H1 (cell line): Measurements from ENCODE around the gene BRS3. TPM values are rescaled to one million over a fixed set of nuclear protein-coding genes. Genes with fewer than 3 reads are reported as not detected.

ENCODE experiments used
- CTCF ChIA-PET: fragments of 300-600 bp; sonication (Branson Sonifier 250); formaldehyde crosslinking; loops from one replicate; lab custom pipeline; 2021; ENCODE audit not compliant: partially characterized antibody; lab: Charles Lee
- POLR2A ChIA-PET: fragments of 300-600 bp; sonication (Branson Sonifier 250); formaldehyde crosslinking; loops from one replicate; lab custom pipeline; 2021; ENCODE audit warnings: inconsistent platforms; ENCODE audit not compliant: partially characterized antibody; lab: Charles Lee
- DNase-seq, 2 experiments: peaks; one replicate each; pipeline versions ENCODE4 v3.0.0 to v3.0.0-alpha.2; 2010 to 2022; ENCODE audit warnings: low spot score in 2 of 2, low read depth in 1 of 2, mixed read lengths in 1 of 2
- FAIRE-seq: peaks from 2 replicates; lab custom pipeline; 2011; peaks lifted over from hg19 to GRCh38; lab: Jason Lieb, UNC
- H2AFZ ChIP-seq: 2 replicates; pipeline ENCODE4 v1.8.1; 2012; ENCODE audit warnings: low read length, inconsistent platforms
- H2AK5ac ChIP-seq: 2 replicates; pipeline ENCODE4 v1.6.1; 2013; ENCODE audit warnings: low read depth, low read length
- H2BK120ac ChIP-seq: replicated peaks from 2 replicates; pipeline ENCODE3; 2013; ENCODE audit warnings: low read depth, low read length, inconsistent platforms
- H2BK12ac ChIP-seq: 2 replicates; pipeline ENCODE4 v1.6.1; 2013; ENCODE audit warnings: low read depth, low read length
- H2BK15ac ChIP-seq: 2 replicates; pipeline ENCODE4 v1.6.1; 2013; ENCODE audit warnings: low read length
- H2BK20ac ChIP-seq: 2 replicates; pipeline ENCODE4 v1.6.1; 2013; ENCODE audit warnings: low read length
- H2BK5ac ChIP-seq: 2 replicates; pipeline ENCODE4 v1.6.1; 2013; ENCODE audit warnings: low read depth, low read length
- H3K14ac ChIP-seq: 2 replicates; pipeline ENCODE4 v1.6.1; 2013; ENCODE audit warnings: inconsistent platforms; ENCODE audit not compliant: insufficient read length
- H3K18ac ChIP-seq: 2 replicates; pipeline ENCODE4 v1.6.1; 2013; ENCODE audit warnings: low read length; ENCODE audit errors: extremely low read depth
- H3K23ac ChIP-seq: 2 replicates; pipeline ENCODE4 v1.6.1; 2013; ENCODE audit warnings: inconsistent platforms; ENCODE audit not compliant: insufficient read length
- H3K23me2 ChIP-seq: 2 replicates; pipeline ENCODE4 v1.6.1; 2013; ENCODE audit warnings: low read depth, low read length
- H3K27ac ChIP-seq: 2 replicates; pipeline ENCODE4 v1.6.1; 2011; ENCODE audit warnings: low read depth, low read length, inconsistent platforms
- H3K27me3 ChIP-seq, 4 experiments: replicated peaks in 1 of 4; 1 replicate in 1 of 4; 2 replicates in 3 of 4; pipeline versions ENCODE4 v1.6.1 to v1.8.1; 2011 to 2013; ENCODE audit warnings: low read length in 3 of 4, mild to moderate bottlenecking in 3 of 4, inconsistent platforms in 2 of 4, mixed read lengths in 2 of 4, moderate library complexity in 1 of 4; ENCODE audit not compliant: control insufficient read depth in 3 of 4, insufficient read depth in 3 of 4; ENCODE audit errors: extremely low read depth in 1 of 4
- H3K36me3 ChIP-seq, 4 experiments: 2 replicates each; pipeline versions ENCODE4 v1.6.1 to v1.8.1; 2011 to 2013; ENCODE audit warnings: mild to moderate bottlenecking in 4 of 4, low read length in 3 of 4, moderate library complexity in 2 of 4, control low read depth in 1 of 4, inconsistent platforms in 1 of 4; ENCODE audit not compliant: insufficient read depth in 4 of 4, control insufficient read depth in 2 of 4
- H3K4ac ChIP-seq: replicated peaks from 2 replicates; pipeline ENCODE3; 2013; ENCODE audit warnings: low read length, low read depth, mixed read lengths, inconsistent platforms; ENCODE audit not compliant: insufficient read length
- H3K4me1 ChIP-seq, 4 experiments: replicated peaks in 1 of 4; 1 replicate in 1 of 4; 2 replicates in 3 of 4; pipeline versions ENCODE4 v1.6.1 to v1.8.1; 2011 to 2013; ENCODE audit warnings: low read length in 3 of 4, inconsistent platforms in 2 of 4, mixed read lengths in 1 of 4; ENCODE audit not compliant: insufficient read depth in 4 of 4, control insufficient read depth in 3 of 4
- H3K4me2 ChIP-seq, 2 experiments: 2 replicates each; pipeline versions ENCODE4 v1.6.1 to v1.8.1; 2011 to 2013; ENCODE audit warnings: low read depth in 2 of 2, low read length in 2 of 2, control low read depth in 1 of 2, inconsistent platforms in 1 of 2, mild to moderate bottlenecking in 1 of 2; ENCODE audit not compliant: insufficient read depth in 1 of 2
- H3K4me3 ChIP-seq, 4 experiments: fragments of 200-600, 300-600 bp in 1 of 4; sonication (generic), shearing (Covaris generic), sonication (Bioruptor Twin) in 1 of 4; 2 replicates each; pipeline versions ENCODE4 v1.5.1 to v1.8.1; 2011 to 2016; ENCODE audit warnings: low read length in 4 of 4, low read depth in 3 of 4, control low read depth in 2 of 4, inconsistent platforms in 2 of 4, mild to moderate bottlenecking in 2 of 4, mixed read lengths in 1 of 4, moderate library complexity in 1 of 4; ENCODE audit not compliant: insufficient read depth in 2 of 4; ENCODE audit errors: extremely low read depth in 1 of 4
- H3K56ac ChIP-seq: replicated peaks from 2 replicates; pipeline ENCODE3; 2013; ENCODE audit warnings: low read depth, mild to moderate bottlenecking, mixed read lengths, low read length, inconsistent platforms; ENCODE audit not compliant: insufficient read length
- H3K79me1 ChIP-seq: 2 replicates; pipeline ENCODE4 v1.6.1; 2013; ENCODE audit warnings: low read depth, low read length, control low read depth
- H3K79me2 ChIP-seq, 2 experiments: 2 replicates each; pipeline versions ENCODE4 v1.6.1 to v1.8.1; 2012 to 2013; ENCODE audit warnings: low read length in 2 of 2, mild to moderate bottlenecking in 2 of 2, inconsistent platforms in 1 of 2; ENCODE audit not compliant: insufficient read depth in 2 of 2, control insufficient read depth in 1 of 2
- H3K9ac ChIP-seq, 4 experiments: replicated peaks in 1 of 4; 1 replicate in 1 of 4; 2 replicates in 3 of 4; pipeline versions ENCODE4 v1.6.1 to v1.8.1; 2011 to 2013; ENCODE audit warnings: low read depth in 3 of 4, low read length in 3 of 4, control low read depth in 2 of 4, mild to moderate bottlenecking in 2 of 4, moderate library complexity in 2 of 4, inconsistent platforms in 1 of 4; ENCODE audit errors: extremely low read depth in 1 of 4
- H3K9me3 ChIP-seq, 2 experiments: 2 replicates each; pipeline versions ENCODE4 v1.6.1 to v1.8.1; 2012 to 2013; ENCODE audit warnings: mild to moderate bottlenecking in 2 of 2, moderate library complexity in 2 of 2, control low read depth in 1 of 2, inconsistent platforms in 1 of 2, low read depth in 1 of 2, low read length in 1 of 2, mixed read lengths in 1 of 2; ENCODE audit not compliant: insufficient read depth in 2 of 2
- H4K20me1 ChIP-seq, 2 experiments: replicated peaks in 1 of 2; 2 replicates each; pipeline versions ENCODE3 to v1.8.1; 2011 to 2013; ENCODE audit warnings: inconsistent platforms in 2 of 2, low read length in 2 of 2, mild to moderate bottlenecking in 1 of 2; ENCODE audit not compliant: insufficient read depth in 2 of 2, control insufficient read depth in 1 of 2
- H4K5ac ChIP-seq: 2 replicates; pipeline ENCODE4 v1.6.1; 2013; ENCODE audit warnings: low read length, low read depth, mixed read lengths, inconsistent platforms; ENCODE audit not compliant: insufficient read length
- H4K8ac ChIP-seq: 2 replicates; pipeline ENCODE4 v1.8.0; 2013; ENCODE audit warnings: mild to moderate bottlenecking, moderate library complexity, low read length, inconsistent platforms; ENCODE audit not compliant: insufficient read depth; ENCODE audit errors: extremely low read depth
- H4K91ac ChIP-seq: replicated peaks from 2 replicates; pipeline ENCODE3; 2013; ENCODE audit warnings: low read length, mixed read lengths, inconsistent platforms; ENCODE audit not compliant: insufficient read length
- CBX5 ChIP-seq: fragments of 300-800, 300-1000 bp; sonication (generic); IDR thresholded peaks from 2 replicates; pipeline ENCODE4 v1.7.1; 2016; ENCODE audit warnings: antibody characterized with exemption, low read length, low read depth
- CBX8 ChIP-seq: fragments of 300-800, 300-1000 bp; sonication (generic); IDR thresholded peaks from 2 replicates; pipeline ENCODE4 v1.7.1; 2016; ENCODE audit warnings: low read depth, low read length, borderline replicate concordance
- CHD2 ChIP-seq: IDR thresholded peaks from 2 replicates; pipeline ENCODE4 v1.6.1; 2012; ENCODE audit warnings: low read length, improper control_type of control experiment
- GTF2F1 ChIP-seq: IDR thresholded peaks from 2 replicates; pipeline ENCODE4 v1.6.1; 2012; ENCODE audit warnings: low read depth, low read length, improper control_type of control experiment, borderline replicate concordance
- JUN ChIP-seq: IDR thresholded peaks from 2 replicates; pipeline ENCODE4 v1.6.1; 2011; ENCODE audit warnings: low read depth, mild to moderate bottlenecking, improper control_type of control experiment, low read length
- POU5F1 ChIP-seq: IDR thresholded peaks from 2 replicates; pipeline ENCODE4 v1.6.1; 2011; ENCODE audit warnings: low read depth, mild to moderate bottlenecking, low read length, moderate library complexity
- SAP30 ChIP-seq: fragments of 300-600 bp; sonication (generic); IDR thresholded peaks from 2 replicates; pipeline ENCODE4 v1.7.1; 2012; ENCODE audit warnings: low read length, moderate library complexity, mild to moderate bottlenecking, inconsistent platforms; ENCODE audit not compliant: insufficient read depth, insufficient replicate concordance
- SP2 ChIP-seq: IDR thresholded peaks from 2 replicates; pipeline ENCODE4 v1.6.1; 2012; ENCODE audit warnings: mild to moderate bottlenecking, low read length, inconsistent platforms
- WGBS, 2 experiments: shearing (Covaris generic) in 1 of 2; methylation state at CpG; one replicate each; pipeline versions ENCODE4 v1.1.6 to v1.1.7; 2013 to 2015; ENCODE audit warnings: low lambda C conversion rate in 2 of 2, mixed read lengths in 2 of 2, inconsistent platforms in 1 of 2, low coverage in 1 of 2, missing lambda C conversion rate in 1 of 2; ENCODE audit not compliant: insufficient replicate concordance in 2 of 2, insufficient coverage in 1 of 2, insufficient read length in 1 of 2; ENCODE audit errors: extremely low coverage in 1 of 2, missing lambda C conversion rate in 1 of 2; 5-methylcytosine and 5-hydroxymethylcytosine counted together
- polyA plus RNA-seq, 7 experiments: library from polyadenylated mRNA; depleted of rRNA in 3 of 7; stranded (reverse) in 5 of 7; unstranded in 2 of 7; fragments of >200 nt in 5 of 7; fragments of 200-250 nt in 2 of 7; gene quantifications; 1 replicate in 5 of 7; 2 replicates in 1 of 7; 4 replicates in 1 of 7; pipeline versions ENCODE4 v1.2.1 to v1.2.3, GENCODE V29; 2011 to 2013; ENCODE audit warnings: missing spikeins in 2 of 7, mixed read lengths in 2 of 7
- total RNA-seq: library from RNA; stranded (reverse); fragmentation: NEBNext Ultra II Directional; extraction: Animal tissue kit (Norgen Biotek cat#: 25700); gene quantifications from 2 replicates; pipeline ENCODE4 v1.2.1, GENCODE V29; 2021
- TF ChIP-seq, protein P1 (sequence below): IDR thresholded peaks from 2 replicates; pipeline ENCODE4 v1.6.1; 2012; ENCODE audit warnings: inconsistent platforms
- TF ChIP-seq, protein P2 (sequence below): IDR thresholded peaks from 2 replicates; pipeline ENCODE4 v1.6.1; 2011; ENCODE audit warnings: low read depth, mild to moderate bottlenecking, low read length; ENCODE audit not compliant: insufficient read depth

The BRS3 gene
- total and polyA plus RNA-seq, 2 of the 8 experiments (the other 6 are each of a cell fraction or from before 2014, with no cell fraction given): not detected

DNA sequence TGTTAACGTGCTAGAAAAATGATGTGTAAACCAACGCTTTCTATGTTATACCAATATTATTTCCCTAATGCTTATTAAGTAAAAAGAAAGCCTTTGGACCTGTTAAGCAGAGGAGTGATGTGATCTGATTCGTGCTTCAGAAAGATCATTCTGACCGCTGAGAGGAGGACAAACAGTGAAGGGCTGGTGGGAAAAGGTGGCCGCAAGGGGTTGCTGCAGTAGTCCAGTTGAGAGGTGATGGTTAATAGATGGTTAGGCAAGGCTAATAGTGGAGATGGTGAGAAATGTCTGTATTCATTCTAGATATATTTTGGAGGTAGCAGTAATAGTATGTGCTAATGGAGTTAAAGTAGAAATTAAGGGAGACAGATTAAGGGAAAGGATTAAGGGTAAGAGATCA lies 31.3 kb downstream of the BRS3 start:
- no peaks in the 10 kb centered on the region for H3K27me3 ChIP-seq
- no peak overlapping the region for H3K27ac ChIP-seq
- H4K8ac ChIP-seq: no peak overlapping the region
- H3K18ac ChIP-seq: no peak overlapping the region
- H3K9me3 ChIP-seq: no peaks in the 10 kb centered on the region
- H2BK5ac ChIP-seq: no peak overlapping the region
- no peaks in the 10 kb centered on the region for H3K36me3 ChIP-seq
- no peak overlapping the region for H3K4ac ChIP-seq
- no peaks in the 10 kb centered on the region for H3K4me1 ChIP-seq
- ChIA-PET CTCF (no interaction called here), POLR2A (no interaction called here)
- FAIRE-seq: no peak
- no peak overlapping the region for H2AK5ac ChIP-seq
- no peak overlapping the region for H3K4me3 ChIP-seq
- no peak for DNase-seq
- H3K79me1 ChIP-seq: no peaks in the 10 kb centered on the region
- no peak overlapping the region for H2BK12ac ChIP-seq
- no peak overlapping the region for H4K5ac ChIP-seq
- no peak overlapping the region for H3K9ac ChIP-seq
- no peak overlapping the region for H3K23ac ChIP-seq
- no peaks in the 10 kb centered on the region for H4K20me1 ChIP-seq
- no peak overlapping the region for H3K4me2 ChIP-seq
- H3K79me2 ChIP-seq: no peaks in the 10 kb centered on the region
- no peak overlapping the region for H2AFZ ChIP-seq
- no peak overlapping the region for H2BK20ac ChIP-seq
- no peak overlapping the region for H2BK120ac ChIP-seq
- no peak overlapping the region for H3K56ac ChIP-seq
- WGBS, 2 experiments: 81% methylated on average over 5 of the region's 5 CpGs; no CpG with 5 or more reads in 1 of the 2 experiments
- H2BK15ac ChIP-seq: no peak overlapping the region
- no peaks in the 10 kb centered on the region for H3K23me2 ChIP-seq
- no peak overlapping the region for H3K14ac ChIP-seq
- H4K91ac ChIP-seq: no peak overlapping the region
- TF ChIP-seq JUN (no peak), CHD2 (no peak), CBX8 (no peak), SP2 (no peak), POU5F1 (no peak), SAP30 (no peak), GTF2F1 (no peak), CBX5 (no peak)
- TF ChIP-seq, protein P1, sequence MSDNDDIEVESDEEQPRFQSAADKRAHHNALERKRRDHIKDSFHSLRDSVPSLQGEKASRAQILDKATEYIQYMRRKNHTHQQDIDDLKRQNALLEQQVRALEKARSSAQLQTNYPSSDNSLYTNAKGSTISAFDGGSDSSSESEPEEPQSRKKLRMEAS: no peak
- TF ChIP-seq, protein P2, sequence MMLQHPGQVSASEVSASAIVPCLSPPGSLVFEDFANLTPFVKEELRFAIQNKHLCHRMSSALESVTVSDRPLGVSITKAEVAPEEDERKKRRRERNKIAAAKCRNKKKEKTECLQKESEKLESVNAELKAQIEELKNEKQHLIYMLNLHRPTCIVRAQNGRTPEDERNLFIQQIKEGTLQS: no peak
